Tibial nerve (tissue), 4 donors: ENCODE measurements around the gene OGFR. TPM values are rescaled to one million over a fixed set of nuclear protein-coding genes. Genes with fewer than 3 reads are reported as not detected.

Experiments
- DNase-seq, 2 donors: peaks; one replicate each; pipeline ENCODE4 v3.0.0-alpha.2; 2019; ENCODE audit warnings: low spot score in 2 of 2
- H3K27ac ChIP-seq, 4 donors: fragments of 200-600 bp; sonication (generic) in 3 of 4; one replicate each; pipeline ENCODE4 v1.5.1; 2017 to 2019; ENCODE audit warnings: mild to moderate bottlenecking in 1 of 4
- H3K27me3 ChIP-seq, 2 donors: fragments of 200-600 bp; sonication (generic) in 1 of 2; one replicate each; pipeline versions ENCODE4 v1.5.1 to v1.6.0; 2017 to 2019
- H3K36me3 ChIP-seq, 3 donors: fragments of 200-600 bp; sonication (generic); one replicate each; pipeline ENCODE4 v1.5.1; 2018 to 2019
- H3K4me1 ChIP-seq, 4 donors: fragments of 200-600 bp; sonication (generic) in 3 of 4; one replicate each; pipeline ENCODE4 v1.5.1; 2017 to 2019
- H3K4me3 ChIP-seq, 4 donors: fragments of 200-600 bp; sonication (generic) in 3 of 4; one replicate each; pipeline ENCODE4 v1.5.1; 2017 to 2019; ENCODE audit warnings: mild to moderate bottlenecking in 1 of 4, moderate library complexity in 1 of 4
- H3K9me3 ChIP-seq, 4 donors: fragments of 200-600 bp; sonication (generic) in 3 of 4; one replicate each; pipeline ENCODE4 v1.5.1; 2017 to 2019
- EP300 ChIP-seq, 2 donors: sonication (generic); formaldehyde crosslinking; IDR thresholded peaks; one replicate each; pipeline ENCODE4 v1.6.1; 2017; ENCODE audit warnings: antibody characterized with exemption in 2 of 2, mild to moderate bottlenecking in 1 of 2
- POLR2A ChIP-seq, 2 donors: fragments of 450-650 bp; IDR thresholded peaks; one replicate each; pipeline ENCODE4 v1.6.1; 2017; ENCODE audit warnings: antibody characterized with exemption in 2 of 2, mild to moderate bottlenecking in 2 of 2, moderate library complexity in 2 of 2
- WGBS, 2 donors: methylation state at CpG; one replicate each; pipeline ENCODE4 v1.1.5; 2018; 5-methylcytosine and 5-hydroxymethylcytosine counted together
- total RNA-seq, 4 donors: library from RNA; depleted of rRNA; stranded (reverse); fragments of >200 nt; gene quantifications; one replicate each; pipeline ENCODE4 v1.1.0, GENCODE V29; 2016
- TF ChIP-seq, protein P1 (sequence below), 5 experiments: fragments of 200-600 bp in 3 of 5; fragments of 450-650 bp in 2 of 5; sonication (generic) in 3 of 5; IDR thresholded peaks; one replicate each; pipeline ENCODE4 v1.5.1; 2016 to 2019; ENCODE audit warnings: antibody characterized with exemption in 5 of 5, mild to moderate bottlenecking in 3 of 5, moderate library complexity in 2 of 5

Gene OGFR
- total RNA-seq, 4 donors from 2014 or later, result 67.1 to 108 (median 80.8) TPM

DNA sequence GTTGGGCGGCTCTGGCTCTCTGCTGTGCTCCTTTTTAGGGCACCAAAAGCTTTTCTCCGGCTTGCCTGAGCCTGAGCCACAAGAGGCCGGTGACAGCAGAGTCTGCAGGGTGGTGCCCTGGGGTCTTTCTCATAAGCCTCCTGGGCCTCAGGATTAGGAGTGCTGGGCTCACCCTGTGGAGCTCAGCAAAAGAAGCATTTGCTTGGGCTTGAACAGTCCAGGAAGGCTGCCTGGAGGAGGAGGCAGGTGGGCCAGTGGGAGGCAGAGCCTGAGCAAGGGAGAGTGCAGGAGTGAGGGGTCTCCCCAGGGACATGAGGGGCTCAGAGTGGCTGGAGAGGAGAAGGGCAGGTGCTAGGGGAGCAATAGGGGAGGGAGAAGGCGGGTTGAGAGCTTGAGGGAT lies 41.2 kb upstream of the OGFR start:
- Histone ChIP-seq H3K27ac (no peak overlapping the region), H3K4me3 (no peak overlapping the region), H3K4me1 (peaks cover 0 to 9% (median 0%) of the 10 kb centered on the region in 4 donors), H3K27me3 (peaks cover 0 to 77% of the 10 kb centered on the region in 2 donors), H3K36me3 (no peaks in the 10 kb centered on the region), H3K9me3 (no peaks in the 10 kb centered on the region)
- WGBS, 2 donors, result 88 to 98% methylated on average over 4 of the region's 4 CpGs
- TF ChIP-seq EP300 (IDR thresholded peaks at IDR 0.05), result no peak
- no peak for TF ChIP-seq POLR2A (IDR thresholded peaks at IDR 0.05)
- TF ChIP-seq, protein P1, sequence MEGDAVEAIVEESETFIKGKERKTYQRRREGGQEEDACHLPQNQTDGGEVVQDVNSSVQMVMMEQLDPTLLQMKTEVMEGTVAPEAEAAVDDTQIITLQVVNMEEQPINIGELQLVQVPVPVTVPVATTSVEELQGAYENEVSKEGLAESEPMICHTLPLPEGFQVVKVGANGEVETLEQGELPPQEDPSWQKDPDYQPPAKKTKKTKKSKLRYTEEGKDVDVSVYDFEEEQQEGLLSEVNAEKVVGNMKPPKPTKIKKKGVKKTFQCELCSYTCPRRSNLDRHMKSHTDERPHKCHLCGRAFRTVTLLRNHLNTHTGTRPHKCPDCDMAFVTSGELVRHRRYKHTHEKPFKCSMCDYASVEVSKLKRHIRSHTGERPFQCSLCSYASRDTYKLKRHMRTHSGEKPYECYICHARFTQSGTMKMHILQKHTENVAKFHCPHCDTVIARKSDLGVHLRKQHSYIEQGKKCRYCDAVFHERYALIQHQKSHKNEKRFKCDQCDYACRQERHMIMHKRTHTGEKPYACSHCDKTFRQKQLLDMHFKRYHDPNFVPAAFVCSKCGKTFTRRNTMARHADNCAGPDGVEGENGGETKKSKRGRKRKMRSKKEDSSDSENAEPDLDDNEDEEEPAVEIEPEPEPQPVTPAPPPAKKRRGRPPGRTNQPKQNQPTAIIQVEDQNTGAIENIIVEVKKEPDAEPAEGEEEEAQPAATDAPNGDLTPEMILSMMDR (IDR thresholded peaks at IDR 0.05), result no peak
- no peak for DNase-seq

DNA sequence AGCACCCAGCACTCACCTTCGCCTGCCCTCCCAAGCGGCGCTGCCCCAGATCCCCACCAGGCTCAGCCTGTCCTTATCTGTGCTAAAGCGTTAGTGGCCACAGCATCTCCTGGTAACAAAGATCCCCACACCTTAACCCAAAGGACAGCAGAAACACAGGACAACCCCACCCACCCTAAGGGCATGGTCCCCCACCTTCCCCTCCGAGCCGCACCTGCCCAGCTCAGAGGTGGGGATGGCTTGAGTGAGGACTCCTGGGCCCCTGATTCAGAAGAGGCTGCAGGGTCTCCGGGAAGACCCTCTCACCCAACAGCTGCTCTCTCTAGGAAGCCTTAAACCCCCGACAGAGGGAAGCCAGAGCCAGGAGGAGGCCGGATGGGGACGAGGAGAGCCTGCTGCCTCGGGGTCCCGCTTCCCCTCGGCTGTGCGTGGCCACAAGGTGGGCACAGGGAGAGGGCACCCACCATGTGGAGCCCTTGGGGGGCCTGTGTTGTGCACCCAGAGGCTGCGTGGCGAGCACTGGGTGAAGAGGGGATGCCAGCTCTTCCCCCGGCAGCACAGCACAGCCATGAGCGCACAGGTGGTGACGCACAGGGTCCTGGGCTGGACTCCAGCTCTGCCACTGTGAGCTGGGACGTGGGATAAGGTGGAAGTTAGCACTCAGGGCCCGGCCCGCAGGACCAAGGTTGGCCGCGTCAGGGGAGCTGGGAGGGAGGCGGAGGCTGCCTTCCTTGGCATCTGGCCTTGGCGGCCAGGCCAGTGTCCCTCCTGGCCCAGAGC lies 40.3 kb upstream of the OGFR start:
- TF ChIP-seq POLR2A (IDR thresholded peaks at IDR 0.05) (no peak), EP300 (IDR thresholded peaks at IDR 0.05) (no peak)
- TF ChIP-seq, protein P1 (IDR thresholded peaks at IDR 0.05), result no peak
- H3K4me1 ChIP-seq, result peaks cover 0 to 15% (median 0%) of the 10 kb centered on the region in 4 donors
- no peaks in the 10 kb centered on the region for H3K9me3 ChIP-seq
- peaks cover 0 to 73% of the 10 kb centered on the region in 2 donors for H3K27me3 ChIP-seq
- no peaks in the 10 kb centered on the region for H3K36me3 ChIP-seq
- no peak overlapping the region for H3K4me3 ChIP-seq
- H3K27ac ChIP-seq, result no peak overlapping the region
- 87 to 90% methylated on average over 19 to 23 of the region's 26 CpGs for WGBS, 2 donors
- DNase-seq, result no peak

DNA sequence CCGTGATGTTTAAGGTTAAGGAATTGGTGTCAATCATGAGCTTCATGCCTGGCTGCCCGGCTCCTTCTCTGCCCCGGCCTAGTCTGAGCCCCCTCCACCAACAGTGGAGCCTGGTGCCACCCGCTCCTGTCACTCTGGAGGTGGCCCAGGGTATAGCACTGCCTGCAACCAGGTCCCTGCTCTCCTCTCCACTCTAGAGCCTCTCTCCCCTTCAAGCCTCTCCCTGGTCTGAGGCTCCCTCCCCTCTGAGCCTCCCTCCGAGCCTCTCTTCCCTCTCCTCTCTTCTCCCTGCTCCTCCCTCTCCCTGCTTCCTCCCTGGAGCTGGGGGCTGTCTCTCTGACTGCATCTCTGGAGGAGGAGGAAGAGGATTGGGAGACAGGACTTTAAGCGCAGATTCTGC lies 39.6 kb upstream of the OGFR start:
- Histone ChIP-seq H3K4me1 (peaks cover 0 to 15% (median 0%) of the 10 kb centered on the region in 4 donors), H3K27me3 (peaks cover 0 to 72% of the 10 kb centered on the region in 2 donors), H3K36me3 (no peaks in the 10 kb centered on the region), H3K27ac (no peak overlapping the region), H3K9me3 (no peaks in the 10 kb centered on the region), H3K4me3 (no peak overlapping the region)
- no peak for DNase-seq
- WGBS, 2 donors, result 82% methylated on average over 6 of the region's 6 CpGs
- TF ChIP-seq POLR2A (IDR thresholded peaks at IDR 0.05) (no peak), EP300 (IDR thresholded peaks at IDR 0.05) (no peak)
- TF ChIP-seq, protein P1 (IDR thresholded peaks at IDR 0.05), result no peak

DNA sequence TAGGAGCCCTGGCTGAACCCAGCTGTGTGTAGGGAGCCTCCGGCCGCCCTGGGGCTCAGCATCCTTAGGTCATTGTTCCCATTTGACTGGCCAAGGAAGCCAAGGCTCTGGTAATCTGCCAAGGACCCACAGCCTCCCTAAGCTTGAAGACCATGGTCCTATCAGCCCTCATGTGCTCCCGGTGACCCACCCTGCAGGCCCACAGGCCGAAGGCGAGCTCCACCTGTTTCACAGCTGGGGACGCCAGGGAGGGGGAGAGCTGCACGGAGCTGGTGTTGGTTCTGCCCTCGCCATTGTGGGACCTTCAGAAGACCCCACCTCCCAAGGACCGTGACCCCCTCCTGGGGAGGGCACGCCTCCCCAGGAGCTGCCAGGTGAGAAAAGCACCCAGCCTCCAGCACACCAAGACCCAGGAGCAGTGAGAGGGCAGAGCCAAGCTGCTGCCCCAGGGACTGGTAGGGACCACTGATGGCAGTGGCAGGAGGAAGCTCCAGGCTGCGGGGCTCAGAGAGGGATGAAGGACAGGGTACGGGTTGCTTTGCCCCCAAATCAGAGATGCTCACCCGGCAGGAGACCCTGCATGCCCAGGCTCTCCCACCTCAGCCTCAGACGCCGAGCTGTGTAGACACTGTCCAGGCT lies 39.1 kb upstream of the OGFR start:
- no peaks in the 10 kb centered on the region for H3K9me3 ChIP-seq
- H3K27ac ChIP-seq, result no peak overlapping the region
- H3K4me3 ChIP-seq, result no peak overlapping the region
- TF ChIP-seq POLR2A (IDR thresholded peaks at IDR 0.05) (no peak), EP300 (IDR thresholded peaks at IDR 0.05) (no peak)
- TF ChIP-seq, protein P1 (IDR thresholded peaks at IDR 0.05), result no peak
- 82 to 83% methylated on average over 8 to 14 of the region's 15 CpGs for WGBS, 2 donors
- H3K36me3 ChIP-seq, result no peaks in the 10 kb centered on the region
- peaks cover 0 to 12% (median 0%) of the 10 kb centered on the region in 4 donors for H3K4me1 ChIP-seq
- peaks cover 0 to 73% of the 10 kb centered on the region in 2 donors for H3K27me3 ChIP-seq
- no peak for DNase-seq

DNA sequence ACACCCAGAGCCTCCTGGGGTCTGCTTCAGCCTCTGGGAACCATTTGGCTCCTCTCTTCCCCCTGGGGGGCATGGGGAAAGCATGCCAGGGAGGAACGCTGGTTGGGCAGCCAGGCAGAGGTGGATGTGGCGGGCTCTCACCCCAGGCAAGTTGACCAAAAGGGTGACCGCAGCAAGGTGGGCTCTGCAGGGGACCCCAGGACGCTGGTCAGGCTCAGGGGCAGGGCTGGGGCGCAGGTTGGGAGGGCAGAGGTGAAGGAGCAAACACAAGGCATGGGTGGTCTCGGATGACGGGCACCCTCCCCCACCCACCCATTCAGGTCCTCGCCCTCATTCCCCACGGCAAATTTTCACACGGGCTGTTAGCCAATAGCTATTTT lies 38.6 kb upstream of the OGFR start:
- H3K36me3 ChIP-seq, result no peaks in the 10 kb centered on the region
- DNase-seq, result no peak
- 54 to 56% methylated on average over 9 to 10 of the region's 10 CpGs for WGBS, 2 donors

More for the DNA sequence above, 38.6 kb upstream of the OGFR start:
- Histone ChIP-seq H3K27me3 (peaks cover 0 to 72% of the 10 kb centered on the region in 2 donors), H3K9me3 (no peaks in the 10 kb centered on the region), H3K4me1 (peaks cover 0 to 11% (median 0%) of the 10 kb centered on the region in 4 donors), H3K4me3 (no peak overlapping the region), H3K27ac (no peak overlapping the region)
- TF ChIP-seq EP300 (IDR thresholded peaks at IDR 0.05), result no peak
- TF ChIP-seq POLR2A (IDR thresholded peaks at IDR 0.05), result no peak
- TF ChIP-seq, protein P1 (IDR thresholded peaks at IDR 0.05), result no peak
